Astrocyte (in vitro differentiated cells and primary cell): Measurements from ENCODE around the gene ENTPD8. TPM values are rescaled to one million over a fixed set of nuclear protein-coding genes. Genes with fewer than 3 reads are reported as not detected.

Experiments
- DNase-seq: peaks from one replicate; pipeline ENCODE4 v3.0.0-alpha.2; 2010; ENCODE audit warnings: low read depth
- FAIRE-seq: peaks from 2 replicates; lab custom pipeline; 2011; peaks lifted over from hg19 to GRCh38; lab: Jason Lieb, UNC
- H2AFZ ChIP-seq: 2 replicates; pipeline ENCODE4 v1.6.0; 2012; ENCODE audit warnings: low read depth, low read length, inconsistent platforms
- H3K27ac ChIP-seq: 2 replicates; pipeline ENCODE4 v1.5.1; 2011; ENCODE audit warnings: low read depth, low read length, inconsistent platforms
- H3K27me3 ChIP-seq: 2 replicates; pipeline ENCODE4 v1.6.0; 2011; ENCODE audit warnings: low read length, inconsistent platforms; ENCODE audit not compliant: insufficient read depth
- H3K36me3 ChIP-seq: 2 replicates; pipeline ENCODE4 v1.5.1; 2011; ENCODE audit warnings: low read length, inconsistent platforms; ENCODE audit not compliant: insufficient read depth
- H3K4me1 ChIP-seq: 2 replicates; pipeline ENCODE4 v1.5.1; 2011; ENCODE audit warnings: low read length, inconsistent platforms; ENCODE audit not compliant: insufficient read depth
- H3K4me2 ChIP-seq: 2 replicates; pipeline ENCODE4 v1.6.0; 2012; ENCODE audit warnings: low read length, inconsistent platforms
- H3K4me3 ChIP-seq: 2 replicates; pipeline ENCODE4 v1.5.1; 2011; ENCODE audit warnings: low read depth, mild to moderate bottlenecking, low read length, inconsistent platforms; ENCODE audit not compliant: insufficient read depth
- H3K79me2 ChIP-seq: 2 replicates; pipeline ENCODE4 v1.6.0; 2012; ENCODE audit warnings: mild to moderate bottlenecking, low read length, inconsistent platforms; ENCODE audit not compliant: insufficient read depth
- H3K9ac ChIP-seq: 2 replicates; pipeline ENCODE4 v1.6.0; 2012; ENCODE audit warnings: mild to moderate bottlenecking, low read length, inconsistent platforms
- H3K9me3 ChIP-seq: 2 replicates; pipeline ENCODE4 v1.5.1; 2012; ENCODE audit warnings: low read depth, mild to moderate bottlenecking, low read length, inconsistent platforms; ENCODE audit not compliant: insufficient read depth
- H4K20me1 ChIP-seq: 2 replicates; pipeline ENCODE4 v1.6.0; 2012; ENCODE audit warnings: low read length, inconsistent platforms; ENCODE audit not compliant: insufficient read depth
- H3K27ac Mint-ChIP-seq: one replicate; pipeline ENCODE4 v1.8.0; 2021; ENCODE audit warnings: mild to moderate bottlenecking, mixed read lengths; ENCODE audit not compliant: unreplicated experiment
- H3K27me3 Mint-ChIP-seq: one replicate; pipeline ENCODE4 v1.8.0; 2021; ENCODE audit warnings: low read depth, mixed read lengths; ENCODE audit not compliant: unreplicated experiment
- H3K36me3 Mint-ChIP-seq: one replicate; pipeline ENCODE4 v1.8.0; 2021; ENCODE audit warnings: low read depth, mixed read lengths; ENCODE audit not compliant: unreplicated experiment
- H3K4me1 Mint-ChIP-seq: one replicate; pipeline ENCODE4 v1.8.0; 2021; ENCODE audit warnings: low read depth, mixed read lengths; ENCODE audit not compliant: unreplicated experiment
- H3K4me3 Mint-ChIP-seq: one replicate; pipeline ENCODE4 v1.8.0; 2021; ENCODE audit warnings: mild to moderate bottlenecking, moderate library complexity, mixed read lengths; ENCODE audit not compliant: unreplicated experiment
- H3K9me3 Mint-ChIP-seq: one replicate; pipeline ENCODE4 v1.8.0; 2021; ENCODE audit warnings: mild to moderate bottlenecking, mixed read lengths; ENCODE audit not compliant: unreplicated experiment
- EZH2 ChIP-seq: IDR thresholded peaks from 2 replicates; pipeline ENCODE4 v1.6.1; 2012; ENCODE audit warnings: mild to moderate bottlenecking, low read length, inconsistent platforms; ENCODE audit not compliant: insufficient read depth
- total RNA-seq: library from RNA; stranded (reverse); gene quantifications from 2 replicates; pipeline ENCODE4 v1.2.1, GENCODE V29; 2021
- TF ChIP-seq, protein P1 (sequence below): IDR thresholded peaks from 2 replicates; pipeline ENCODE4 v1.5.1; 2011; ENCODE audit warnings: low read depth, mild to moderate bottlenecking, inconsistent platforms, low read length, moderate library complexity; ENCODE audit not compliant: insufficient read depth

Gene ENTPD8
- total RNA-seq, 1 donor from 2014 or later = 0.11 TPM

DNA sequence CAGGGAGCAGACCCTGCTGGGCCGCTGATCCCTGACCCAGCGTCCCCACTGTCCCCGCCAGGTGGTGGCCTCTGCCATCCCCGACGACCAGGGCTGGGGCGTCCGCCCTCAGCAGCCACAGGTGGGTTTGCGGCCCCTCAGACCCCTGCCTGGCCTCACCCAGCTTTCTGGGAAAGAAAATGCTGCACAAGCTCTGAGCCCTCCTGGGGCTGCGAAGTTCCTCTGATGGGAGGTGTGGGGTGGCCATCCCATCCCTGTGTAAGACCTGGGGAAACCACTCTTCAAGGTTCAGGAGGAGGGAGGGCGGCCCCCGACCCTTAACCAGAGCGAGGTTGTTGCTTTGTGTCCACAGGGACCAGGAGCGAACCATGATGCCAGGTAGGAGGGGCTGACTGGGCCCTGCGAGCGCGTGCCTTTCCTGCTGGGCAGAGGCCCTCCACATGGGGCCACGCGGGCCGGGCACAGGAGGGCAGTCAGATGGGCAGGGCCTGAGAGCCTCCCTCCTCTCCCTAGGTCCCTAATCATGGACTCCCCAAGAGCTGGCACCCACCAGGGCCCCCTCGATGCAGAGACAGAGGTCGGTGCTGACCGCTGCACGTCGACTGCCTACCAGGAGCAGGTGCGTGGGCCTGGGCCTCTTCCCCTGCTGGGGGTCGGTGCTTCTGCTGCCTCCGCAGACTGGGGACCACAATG lies 10.3 kb downstream of the ENTPD8 start:
- no peaks in the 10 kb centered on the region for H3K27me3 ChIP-seq
- no peaks in the 10 kb centered on the region for H4K20me1 ChIP-seq
- DNase-seq (no peak), FAIRE-seq (no peak)
- peaks cover 5% of the 10 kb centered on the region for H3K27me3 Mint-ChIP-seq
- no peak overlapping the region for H3K27ac Mint-ChIP-seq
- no peaks in the 10 kb centered on the region for H3K9me3 Mint-ChIP-seq
- no peaks in the 10 kb centered on the region for H3K36me3 ChIP-seq
- no peaks in the 10 kb centered on the region for H3K36me3 Mint-ChIP-seq
- H3K4me2 ChIP-seq = no peak overlapping the region
- no peaks in the 10 kb centered on the region for H3K79me2 ChIP-seq
- no peak overlapping the region for H3K9ac ChIP-seq
- H3K4me1 Mint-ChIP-seq = no peaks in the 10 kb centered on the region
- H3K9me3 ChIP-seq = no peaks in the 10 kb centered on the region
- H3K4me3 ChIP-seq = no peak overlapping the region
- H2AFZ ChIP-seq = no peak overlapping the region
- peaks cover 5% of the 10 kb centered on the region for H3K4me1 ChIP-seq
- H3K4me3 Mint-ChIP-seq = no peak overlapping the region
- no peak overlapping the region for H3K27ac ChIP-seq
- TF ChIP-seq, protein P1, sequence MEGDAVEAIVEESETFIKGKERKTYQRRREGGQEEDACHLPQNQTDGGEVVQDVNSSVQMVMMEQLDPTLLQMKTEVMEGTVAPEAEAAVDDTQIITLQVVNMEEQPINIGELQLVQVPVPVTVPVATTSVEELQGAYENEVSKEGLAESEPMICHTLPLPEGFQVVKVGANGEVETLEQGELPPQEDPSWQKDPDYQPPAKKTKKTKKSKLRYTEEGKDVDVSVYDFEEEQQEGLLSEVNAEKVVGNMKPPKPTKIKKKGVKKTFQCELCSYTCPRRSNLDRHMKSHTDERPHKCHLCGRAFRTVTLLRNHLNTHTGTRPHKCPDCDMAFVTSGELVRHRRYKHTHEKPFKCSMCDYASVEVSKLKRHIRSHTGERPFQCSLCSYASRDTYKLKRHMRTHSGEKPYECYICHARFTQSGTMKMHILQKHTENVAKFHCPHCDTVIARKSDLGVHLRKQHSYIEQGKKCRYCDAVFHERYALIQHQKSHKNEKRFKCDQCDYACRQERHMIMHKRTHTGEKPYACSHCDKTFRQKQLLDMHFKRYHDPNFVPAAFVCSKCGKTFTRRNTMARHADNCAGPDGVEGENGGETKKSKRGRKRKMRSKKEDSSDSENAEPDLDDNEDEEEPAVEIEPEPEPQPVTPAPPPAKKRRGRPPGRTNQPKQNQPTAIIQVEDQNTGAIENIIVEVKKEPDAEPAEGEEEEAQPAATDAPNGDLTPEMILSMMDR = no peak
- TF ChIP-seq EZH2 = no peak

DNA sequence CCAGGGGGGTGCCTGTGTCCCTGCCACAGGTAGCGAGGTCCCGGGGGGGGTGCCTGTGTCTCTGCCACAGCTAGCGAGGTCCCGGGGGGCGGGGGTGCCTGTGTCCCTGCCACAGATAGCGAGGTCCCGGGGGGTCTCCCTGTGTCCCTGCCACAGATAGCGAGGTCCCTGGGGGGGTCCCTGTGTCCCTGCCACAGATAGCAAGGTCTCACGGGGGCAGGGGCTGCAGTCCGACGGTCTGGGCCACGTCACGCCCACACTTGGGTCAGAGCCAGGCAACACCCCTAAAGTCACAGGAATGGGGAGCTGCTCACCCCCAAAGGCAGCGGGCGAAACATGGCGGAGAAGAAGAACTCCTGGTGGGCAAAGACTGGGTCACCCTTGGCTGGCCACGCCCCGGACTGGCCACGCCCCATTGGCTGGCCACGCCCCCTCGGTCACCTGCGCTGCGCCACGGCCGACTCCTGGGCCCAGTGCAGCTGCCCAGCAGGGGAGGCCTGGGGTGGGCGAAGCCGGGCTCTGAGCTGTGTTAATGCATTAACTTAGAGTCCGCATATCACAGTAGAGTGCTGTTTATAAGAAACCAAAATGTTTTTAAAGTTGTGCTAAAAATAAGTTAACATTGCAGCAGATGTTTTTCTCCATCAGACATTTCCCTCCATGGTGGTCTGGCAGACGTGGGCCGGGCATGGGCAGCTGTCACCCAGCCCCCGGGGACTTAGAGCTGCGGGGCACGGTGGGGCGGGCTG lies 11.0 kb downstream of the ENTPD8 start:
- H2AFZ ChIP-seq = no peak overlapping the region
- H3K27me3 Mint-ChIP-seq = peaks cover 5% of the 10 kb centered on the region
- H3K9me3 Mint-ChIP-seq = no peaks in the 10 kb centered on the region
- no peak overlapping the region for H3K27ac ChIP-seq
- H3K27me3 ChIP-seq = no peaks in the 10 kb centered on the region
- H3K4me3 Mint-ChIP-seq = no peak overlapping the region
- TF ChIP-seq, protein P1 = no peak
- no peak for TF ChIP-seq EZH2
- no peak overlapping the region for H3K4me2 ChIP-seq
- no peaks in the 10 kb centered on the region for H3K9me3 ChIP-seq
- no peaks in the 10 kb centered on the region for H3K79me2 ChIP-seq
- FAIRE-seq = no peak
- H3K36me3 ChIP-seq = no peaks in the 10 kb centered on the region
- no peak overlapping the region for H3K27ac Mint-ChIP-seq
- no peak overlapping the region for H3K4me3 ChIP-seq
- H4K20me1 ChIP-seq = no peaks in the 10 kb centered on the region
- H3K36me3 Mint-ChIP-seq = no peaks in the 10 kb centered on the region
- H3K9ac ChIP-seq = no peak overlapping the region
- no peaks in the 10 kb centered on the region for H3K4me1 ChIP-seq
- no peaks in the 10 kb centered on the region for H3K4me1 Mint-ChIP-seq
- no peak for DNase-seq

DNA sequence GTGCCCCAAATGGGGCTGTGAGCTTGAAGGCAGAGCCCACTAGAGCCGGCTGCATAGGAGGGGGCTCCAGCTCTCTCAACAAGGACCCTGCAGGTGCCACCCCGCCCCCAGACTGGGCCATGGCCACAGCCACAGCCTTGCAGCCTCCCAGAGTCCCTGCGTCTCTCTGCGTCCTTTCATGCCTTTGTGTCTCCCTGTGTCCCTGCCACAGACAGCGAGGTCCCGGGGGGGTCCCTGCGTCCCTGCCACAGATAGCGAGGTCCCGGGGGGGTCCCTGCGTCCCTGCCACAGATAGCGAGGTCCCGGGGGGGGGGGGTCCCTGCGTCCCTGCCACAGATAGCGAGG lies 11.6 kb downstream of the ENTPD8 start:
- TF ChIP-seq EZH2 = no peak
- TF ChIP-seq, protein P1 = no peak
- H3K9me3 ChIP-seq = no peaks in the 10 kb centered on the region
- no peak overlapping the region for H2AFZ ChIP-seq
- Mint-ChIP-seq H3K9me3 (no peaks in the 10 kb centered on the region), H3K27ac (no peak overlapping the region), H3K36me3 (no peaks in the 10 kb centered on the region), H3K4me3 (no peak overlapping the region), H3K4me1 (no peaks in the 10 kb centered on the region), H3K27me3 (peaks cover 5% of the 10 kb centered on the region)
- no peaks in the 10 kb centered on the region for H3K27me3 ChIP-seq
- H4K20me1 ChIP-seq = no peaks in the 10 kb centered on the region
- no peak overlapping the region for H3K9ac ChIP-seq
- DNase-seq (no peak), FAIRE-seq (no peak)
- no peak overlapping the region for H3K4me3 ChIP-seq
- no peaks in the 10 kb centered on the region for H3K79me2 ChIP-seq
- H3K27ac ChIP-seq = no peak overlapping the region
- H3K4me2 ChIP-seq = no peak overlapping the region
- no peaks in the 10 kb centered on the region for H3K36me3 ChIP-seq
- H3K4me1 ChIP-seq = peaks cover 5% of the 10 kb centered on the region
